PC-3 (cell line): Measurements from ENCODE around the gene BHLHA9. TPM values are rescaled to one million over a fixed set of nuclear protein-coding genes. Genes with fewer than 3 reads are reported as not detected.
A peak's percentile ranks its signal among the peaks of the same experiment; 100 is the strongest.

ENCODE experiments used
- ATAC-seq: fragments of 200-7000 bp; cut with Tn5 transposase; 2 replicates; pipeline ENCODE4 v1.9.1; 2020; ENCODE audit warnings: mild to moderate bottlenecking, moderate library complexity
- BruUV-seq: library from RNA; stranded (reverse); fragments of 400-500 nt; replicated peaks from 2 replicates; lab custom pipeline; 2021; lab: Mats Ljungman, UMichigan
- CTCF ChIA-PET: fragments of 300-600 bp; sonication (Branson Sonifier 250); formaldehyde crosslinking; loops from one replicate; lab custom pipeline; 2022; ENCODE audit warnings: antibody characterized with exemption; lab: Charles Lee
- POLR2A ChIA-PET: fragments of 300-600 bp; sonication (Branson Sonifier 250); formaldehyde crosslinking; loops from one replicate; lab custom pipeline; 2022; ENCODE audit warnings: antibody characterized with exemption; ENCODE audit not compliant: unreplicated experiment; lab: Charles Lee
- DNase-seq: peaks from one replicate; pipeline ENCODE4 v3.0.0-alpha.2; 2015
- H2AFZ ChIP-seq: fragments of 300-600 bp; sonication (generic); 2 replicates; pipeline ENCODE4 v1.6.0; 2016; ENCODE audit warnings: antibody characterized with exemption, low read length
- H3F3A ChIP-seq: fragments of 300-600 bp; sonication (generic); one replicate; pipeline ENCODE4 v1.6.0; 2017; ENCODE audit warnings: antibody characterized with exemption, low read length, control low read depth, mild to moderate bottlenecking; ENCODE audit not compliant: unreplicated experiment
- H3K27ac ChIP-seq: fragments of 300-600 bp; sonication (generic); 2 replicates; pipeline ENCODE4 v1.5.1; 2016; ENCODE audit warnings: mild to moderate bottlenecking, low read length
- H3K27me3 ChIP-seq: fragments of 300-600 bp; sonication (generic); 2 replicates; pipeline ENCODE4 v1.6.1; 2016; ENCODE audit warnings: low read length, mixed read lengths
- H3K36me3 ChIP-seq: fragments of 300-600 bp; sonication (generic); 2 replicates; pipeline ENCODE4 v1.6.1; 2016; ENCODE audit warnings: low read depth, mixed run types, low read length, mixed read lengths
- H3K4me1 ChIP-seq: fragments of 300-600 bp; sonication (generic); 2 replicates; pipeline ENCODE4 v1.5.1; 2016; ENCODE audit warnings: low read length; ENCODE audit not compliant: insufficient read depth
- H3K4me2 ChIP-seq: fragments of 300-600 bp; sonication (generic); 2 replicates; pipeline ENCODE4 v1.6.0; 2016; ENCODE audit warnings: low read length
- H3K4me3 ChIP-seq: fragments of 300-600 bp; sonication (generic); 2 replicates; pipeline ENCODE4 v1.5.1; 2016; ENCODE audit warnings: mild to moderate bottlenecking, low read length, mixed read lengths
- H3K79me2 ChIP-seq: fragments of 300-600 bp; sonication (generic); 2 replicates; pipeline ENCODE4 v1.6.1; 2017; ENCODE audit warnings: low read length, mixed read lengths
- H3K9ac ChIP-seq: fragments of 300-600 bp; sonication (generic); 2 replicates; pipeline ENCODE4 v1.6.0; 2016; ENCODE audit warnings: mild to moderate bottlenecking, low read length
- H3K9me2 ChIP-seq: fragments of 300-600 bp; sonication (generic); replicated peaks from 2 replicates; pipeline ENCODE4 v1.6.1; 2016; ENCODE audit warnings: mixed run types, low read length, mixed read lengths
- H3K9me3 ChIP-seq: fragments of 300-600 bp; sonication (generic); 2 replicates; pipeline ENCODE4 v1.6.1; 2016; ENCODE audit warnings: low read length, mixed read lengths
- H4K20me1 ChIP-seq: fragments of 300-600 bp; sonication (generic); 2 replicates; pipeline ENCODE4 v1.6.1; 2016; ENCODE audit warnings: low read length, mixed read lengths
- CTCF ChIP-seq: fragments of 300-600 bp; sonication (generic); conservative IDR thresholded peaks from 2 replicates; pipeline ENCODE4 v1.5.1; 2017; ENCODE audit warnings: antibody characterized with exemption, low read depth, mild to moderate bottlenecking, low read length
- EZH2 ChIP-seq: fragments of 300-600 bp; sonication (generic); IDR thresholded peaks from one replicate; pipeline ENCODE4 v1.6.1; 2017; ENCODE audit warnings: antibody characterized with exemption, mild to moderate bottlenecking, low read length; ENCODE audit not compliant: unreplicated experiment
- EZH2phosphoT487 ChIP-seq: fragments of 300-600 bp; sonication (generic); IDR thresholded peaks from 2 replicates; pipeline ENCODE4 v1.6.1; 2018; ENCODE audit warnings: mild to moderate bottlenecking, antibody characterized with exemption, low read length, borderline replicate concordance
- intact Hi-C: fragments of 100-400 bp; cut with micrococcal nuclease; formaldehyde crosslinking; loops from 2 replicates; pipeline ENCODE4 v1.9.0; 2023
- total RNA-seq: library from RNA; depleted of rRNA; stranded (reverse); fragments of >200 nt; gene quantifications from 2 replicates; pipeline ENCODE4 v1.2.3, GENCODE V29; 2014

Gene BHLHA9
- total RNA-seq, 1 experiment from 2014 or later, result not detected

- H3K4me2 ChIP-seq, result peak overlapping the region; percentile 88
- no peaks in the 10 kb centered on the region; the same call in 1 of the 2 replicates for H3K36me3 ChIP-seq
- no peak overlapping the region for H3K27ac ChIP-seq
- DNase-seq, result no peak
- H3K4me3 ChIP-seq, result peak overlapping the region; percentile 65; the same call in 1 of the 2 replicates
- peak overlapping the region; percentile 92 for H2AFZ ChIP-seq
- H3F3A ChIP-seq, result no peaks in the 10 kb centered on the region
- intact Hi-C loops, result no loop called here
- H3K9me2 ChIP-seq, result no peaks in the 10 kb centered on the region
- TF ChIP-seq EZH2phosphoT487 (no peak), EZH2 (no peak), CTCF (no peak)
- ChIA-PET CTCF (no interaction called here), POLR2A (interaction anchor here (0.6 kb wide), 1 partner anchor 129 kb away, joined by 3 read pairs; no protein-coding TSS in a partner anchor)
- no peaks in the 10 kb centered on the region for H3K4me1 ChIP-seq
- no peak overlapping the region for H3K9ac ChIP-seq
- no peaks in the 10 kb centered on the region for H3K27me3 ChIP-seq
- H3K79me2 ChIP-seq, result no peaks in the 10 kb centered on the region
- BruUV-seq, result no TSS peak
- no peaks in the 10 kb centered on the region for H4K20me1 ChIP-seq
- no peaks in the 10 kb centered on the region for H3K9me3 ChIP-seq
- ATAC-seq, result no peak
These were observed 10.0 kb upstream of the BHLHA9 start for GRCh38 chr17:1260086-1260769.

- no peak for ATAC-seq
- intact Hi-C loops, result no loop called here
- Histone ChIP-seq H3K4me1 (no peaks in the 10 kb centered on the region), H3K9me3 (no peaks in the 10 kb centered on the region), H3K9me2 (no peaks in the 10 kb centered on the region), H3K4me3 (no peak overlapping the region), H3K4me2 (no peak overlapping the region), H3K36me3 (no peaks in the 10 kb centered on the region; the same call in 1 of the 2 replicates), H2AFZ (no peak overlapping the region), H4K20me1 (no peaks in the 10 kb centered on the region), H3F3A (no peaks in the 10 kb centered on the region), H3K9ac (no peak overlapping the region), H3K27ac (no peak overlapping the region), H3K27me3 (no peaks in the 10 kb centered on the region), H3K79me2 (no peaks in the 10 kb centered on the region)
- CTCF ChIA-PET, result no interaction called here
- no TSS peak for BruUV-seq
- POLR2A ChIA-PET, result no interaction called here
- TF ChIP-seq EZH2phosphoT487 (no peak), CTCF (no peak), EZH2 (no peak)
- no peak for DNase-seq
These were observed 9.5 kb upstream of the BHLHA9 start for GRCh38 chr17:1260770-1261161.

GRCh38 chr17:1264196-1264595 is 6.0 kb upstream of the BHLHA9 start:
- BruUV-seq, result no TSS peak
- Histone ChIP-seq H3K36me3 (no peaks in the 10 kb centered on the region), H2AFZ (no peak overlapping the region), H4K20me1 (no peaks in the 10 kb centered on the region), H3K4me2 (no peak overlapping the region), H3K9ac (no peak overlapping the region), H3K27me3 (no peaks in the 10 kb centered on the region), H3K9me3 (no peaks in the 10 kb centered on the region), H3F3A (no peaks in the 10 kb centered on the region), H3K9me2 (no peaks in the 10 kb centered on the region), H3K79me2 (no peaks in the 10 kb centered on the region), H3K27ac (no peak overlapping the region), H3K4me3 (no peak overlapping the region), H3K4me1 (no peaks in the 10 kb centered on the region)
- intact Hi-C loops, result no loop called here
- DNase-seq (no peak), ATAC-seq (no peak)
- TF ChIP-seq EZH2phosphoT487, result no peak
- no peak for TF ChIP-seq CTCF
- TF ChIP-seq EZH2, result no peak
- ChIA-PET CTCF (no interaction called here), POLR2A (interaction anchor here (0.7 kb wide), 1 partner anchor 14 kb away, joined by 6 read pairs; no protein-coding TSS in a partner anchor)
